Glutamatergic neuron (in vitro differentiated cells): ENCODE measurements around the gene PLCB4. TPM values are rescaled to one million over a fixed set of nuclear protein-coding genes. Genes with fewer than 3 reads are reported as not detected.

ENCODE experiments used
- DNase-seq: peaks from one replicate; pipeline ENCODE4 v3.0.0; 2022
- H3K27ac Mint-ChIP-seq: one replicate; pipeline ENCODE4 v1.8.0; 2020; ENCODE audit warnings: mild to moderate bottlenecking, mixed read lengths, inconsistent platforms; ENCODE audit not compliant: unreplicated experiment
- H3K27me3 Mint-ChIP-seq: one replicate; pipeline ENCODE4 v1.8.0; 2020; ENCODE audit warnings: mild to moderate bottlenecking, moderate library complexity, mixed read lengths, inconsistent platforms; ENCODE audit not compliant: unreplicated experiment
- H3K36me3 Mint-ChIP-seq: one replicate; pipeline ENCODE4 v1.8.0; 2020; ENCODE audit warnings: mild to moderate bottlenecking, mixed read lengths, inconsistent platforms; ENCODE audit not compliant: unreplicated experiment
- H3K4me1 Mint-ChIP-seq: one replicate; pipeline ENCODE4 v1.8.0; 2020; ENCODE audit warnings: mild to moderate bottlenecking, low read depth, mixed read lengths, inconsistent platforms; ENCODE audit not compliant: unreplicated experiment
- H3K4me3 Mint-ChIP-seq: one replicate; pipeline ENCODE4 v1.8.0; 2020; ENCODE audit warnings: mild to moderate bottlenecking, mixed read lengths, inconsistent platforms; ENCODE audit not compliant: unreplicated experiment
- H3K9me3 Mint-ChIP-seq: one replicate; pipeline ENCODE4 v1.8.0; 2020; ENCODE audit warnings: mild to moderate bottlenecking, moderate library complexity, mixed read lengths, inconsistent platforms; ENCODE audit not compliant: unreplicated experiment
- CTCF ChIP-seq: fragments of 200-600 bp; sonication (generic); IDR thresholded peaks from one replicate; pipeline ENCODE4 v1.5.0; 2021; ENCODE audit not compliant: partially characterized antibody, unreplicated experiment
- total RNA-seq: library from RNA; stranded (reverse); fragmentation: NEBNext Ultra II Directional; extraction: Animal tissue kit (Norgen Biotek cat#: 25700); gene quantifications from one replicate; pipeline ENCODE4 v1.2.1, GENCODE V29; 2021; ENCODE audit not compliant: unreplicated experiment

PLCB4 gene
- total RNA-seq, 1 donor from 2014 or later, result 28.9 TPM

GRCh38 chr20:9490631-9491030 lies 421.7 kb downstream of the PLCB4 start:
- no peak for TF ChIP-seq CTCF
- Mint-ChIP-seq H3K36me3 (no peaks in the 10 kb centered on the region), H3K27me3 (peaks cover 3% of the 10 kb centered on the region), H3K4me1 (peaks cover 4% of the 10 kb centered on the region), H3K4me3 (no peak overlapping the region), H3K27ac (no peak overlapping the region), H3K9me3 (no peaks in the 10 kb centered on the region)
- no peak for DNase-seq

DNA sequence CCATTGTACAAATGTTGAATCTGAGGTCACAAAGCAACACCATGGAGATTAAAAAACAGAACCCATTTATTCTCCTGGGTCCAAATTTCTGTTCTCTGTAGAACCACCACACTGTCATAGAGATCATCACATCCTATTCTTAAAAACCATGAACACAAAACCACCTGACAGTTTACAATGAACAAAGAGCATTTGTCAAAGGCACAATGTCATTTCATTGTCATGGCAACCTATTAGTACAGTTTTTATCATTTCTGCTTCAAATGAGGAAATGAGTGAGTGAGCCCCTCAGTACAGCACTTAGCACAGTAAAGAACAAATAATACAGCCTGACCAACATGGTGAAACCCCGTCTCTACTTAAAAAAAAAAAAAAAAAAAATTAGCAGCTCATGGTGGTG lies 422.4 kb downstream of the PLCB4 start:
- no peak overlapping the region for H3K4me3 Mint-ChIP-seq
- DNase-seq, result no peak
- no peak overlapping the region for H3K27ac Mint-ChIP-seq
- no peaks in the 10 kb centered on the region for H3K9me3 Mint-ChIP-seq
- peaks cover 3% of the 10 kb centered on the region for H3K27me3 Mint-ChIP-seq
- TF ChIP-seq CTCF, result no peak
- no peaks in the 10 kb centered on the region for H3K36me3 Mint-ChIP-seq
- H3K4me1 Mint-ChIP-seq, result peaks cover 4% of the 10 kb centered on the region

GRCh38 chr20:9492067-9492466 lies 423.2 kb downstream of the PLCB4 start:
- DNase-seq, result no peak
- Mint-ChIP-seq H3K9me3 (no peaks in the 10 kb centered on the region), H3K4me3 (no peak overlapping the region), H3K27ac (no peak overlapping the region), H3K36me3 (no peaks in the 10 kb centered on the region), H3K4me1 (peaks cover 4% of the 10 kb centered on the region), H3K27me3 (no peaks in the 10 kb centered on the region)
- no peak for TF ChIP-seq CTCF

DNA sequence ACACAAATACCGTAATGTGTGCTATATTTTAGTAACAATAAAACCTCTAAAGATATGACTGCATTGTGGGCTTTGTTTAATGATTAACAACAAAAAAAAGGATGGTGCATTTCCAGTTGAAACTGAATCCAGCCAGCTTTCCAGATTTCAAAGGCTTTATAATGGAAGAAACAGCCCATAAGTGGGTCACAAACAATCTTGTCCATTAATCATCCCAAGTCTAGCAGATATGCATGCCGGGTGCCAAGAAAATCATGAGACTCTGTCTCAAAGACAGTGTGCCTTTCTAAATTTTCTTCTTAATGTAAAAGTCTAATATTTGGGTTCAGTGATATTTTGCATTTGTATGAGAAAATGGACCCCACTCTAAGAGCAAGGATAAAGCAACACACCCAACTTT lies 424.9 kb downstream of the PLCB4 start:
- H3K4me3 Mint-ChIP-seq, result no peak overlapping the region
- no peaks in the 10 kb centered on the region for H3K27me3 Mint-ChIP-seq
- no peak for DNase-seq
- no peak overlapping the region for H3K27ac Mint-ChIP-seq
- H3K9me3 Mint-ChIP-seq, result no peaks in the 10 kb centered on the region
- no peak for TF ChIP-seq CTCF
- H3K36me3 Mint-ChIP-seq, result no peaks in the 10 kb centered on the region
- no peaks in the 10 kb centered on the region for H3K4me1 Mint-ChIP-seq

DNA sequence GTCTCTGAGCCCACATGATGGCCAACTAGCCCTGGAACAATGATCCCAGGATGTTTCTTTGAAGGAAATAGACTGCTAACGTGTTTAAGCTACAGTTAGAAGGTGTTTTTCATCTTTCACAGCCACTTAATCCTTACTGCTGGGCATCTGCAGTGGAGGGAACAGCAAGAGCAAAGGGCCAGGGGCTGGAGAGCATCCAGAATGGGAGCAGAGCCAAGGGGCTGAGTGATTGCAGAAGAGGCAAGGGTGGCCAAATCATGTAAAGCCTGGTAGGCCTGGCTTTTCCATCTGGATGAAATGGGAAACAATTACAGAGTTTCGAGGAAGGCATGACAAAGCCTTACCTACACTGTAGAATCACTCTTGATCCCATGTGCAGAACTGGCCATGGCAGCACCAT lies 426.8 kb downstream of the PLCB4 start:
- H3K4me1 Mint-ChIP-seq, result no peaks in the 10 kb centered on the region
- no peak for TF ChIP-seq CTCF
- no peaks in the 10 kb centered on the region for H3K9me3 Mint-ChIP-seq
- H3K27me3 Mint-ChIP-seq, result no peaks in the 10 kb centered on the region
- no peak overlapping the region for H3K4me3 Mint-ChIP-seq
- DNase-seq, result no peak
- H3K27ac Mint-ChIP-seq, result no peak overlapping the region
- H3K36me3 Mint-ChIP-seq, result no peaks in the 10 kb centered on the region
